22Rv1 (cell line): Measurements from ENCODE around the gene ZBTB1.

ENCODE experiments used
- CTCF ChIP-seq: fragments of 450-650 bp; IDR thresholded peaks from 2 replicates; pipeline ENCODE4 v1.5.1; 2017; ENCODE audit warnings: mild to moderate bottlenecking
- ZFX ChIP-seq: fragments of 450-650 bp; IDR thresholded peaks from 2 replicates; pipeline ENCODE4 v1.6.1; 2017; ENCODE audit warnings: antibody characterized with exemption, borderline replicate concordance

GRCh38 chr14:64467566-64467965 lies 37.0 kb upstream of the ZBTB1 start:
- TF ChIP-seq CTCF (no peak), ZFX (no peak)
